Muscle of back (tissue), 13 donors: ENCODE measurements around the gene IL25. TPM values are rescaled to one million over a fixed set of nuclear protein-coding genes. Genes with fewer than 3 reads are reported as not detected.
"Not testable (repeated sequence)": the region's sequence is repeated elsewhere in the genome, so short reads cannot be mapped to it uniquely, and the experiment has no call there.

Experiments used
- DNase-seq, 3 donors: peaks; one replicate each; pipeline versions ENCODE4 v3.0.0 to v3.0.0-alpha.2; 2013
- long read RNA-seq, 9 donors: transcript quantifications; one replicate each; lab custom pipeline, GENCODE V29; 2026
- polyA plus RNA-seq, 10 donors: library from polyadenylated mRNA; unstranded; fragments of 120-200 nt; gene quantifications; one replicate each; pipeline ENCODE4 v1.2.1, GENCODE V29; 2013; ENCODE audit not compliant: insufficient read length in 10 of 10

IL25 gene
- not detected for polyA plus RNA-seq
- long read RNA-seq, donor 1 = 0 reads
- long read RNA-seq, donor 2 = 0 reads
- long read RNA-seq, donor 3 = 0 reads
- long read RNA-seq, donor 4 = 0 reads
- long read RNA-seq, donor 5 = 0 reads
- long read RNA-seq, donor 6 = 0 reads
- long read RNA-seq, donor 7 = 0 reads
- long read RNA-seq, donor 8 = 0 reads
- long read RNA-seq, donor 9 = 0 reads

GRCh38 chr14:23372509-23372908, at the start of gene IL25:
Gene IL25, plus strand, starts transcription at chr14:23372809.
- no peak for DNase-seq

- DNase-seq = no peak
Measured at GRCh38 chr14:23323838-23324454, 48.7 kb upstream of the IL25 start.

- no peak for DNase-seq
Measured at GRCh38 chr14:23324455-23324846, 48.2 kb upstream of the IL25 start.

- DNase-seq = no peak
Measured at GRCh38 chr14:23324993-23325392, 47.6 kb upstream of the IL25 start.

GRCh38 chr14:23325746-23326145, 46.9 kb upstream of the IL25 start:
- DNase-seq = not testable (repeated sequence)

GRCh38 chr14:23326491-23327332, 45.9 kb upstream of the IL25 start:
- no peak for DNase-seq

GRCh38 chr14:23327947-23328744, 44.5 kb upstream of the IL25 start:
- DNase-seq = peak; percentile 74 to 83 (median 82)

GRCh38 chr14:23335623-23336022, 37.0 kb upstream of the IL25 start:
- no peak for DNase-seq

- no peak for DNase-seq
Measured at GRCh38 chr14:23339506-23340268, 32.9 kb upstream of the IL25 start.

- no peak for DNase-seq
Measured at GRCh38 chr14:23344481-23344880, 28.1 kb upstream of the IL25 start.

GRCh38 chr14:23345987-23346692, 26.5 kb upstream of the IL25 start:
- DNase-seq = no peak

- no peak for DNase-seq
Measured at GRCh38 chr14:23346693-23347405, 25.8 kb upstream of the IL25 start.

GRCh38 chr14:23347406-23348296, 25.0 kb upstream of the IL25 start:
- no peak for DNase-seq

GRCh38 chr14:23348297-23348655, 24.3 kb upstream of the IL25 start:
- no peak for DNase-seq

- DNase-seq = no peak
Measured at GRCh38 chr14:23349156-23349845, 23.3 kb upstream of the IL25 start.

- peak in 1 of 3 donors; percentile 32 for DNase-seq
Measured at GRCh38 chr14:23351681-23352505, 20.7 kb upstream of the IL25 start.
